CD4-positive, alpha-beta T cell (primary cell): Measurements from ENCODE around the gene SYAP1. TPM values are rescaled to one million over a fixed set of nuclear protein-coding genes. Genes with fewer than 3 reads are reported as not detected.

ENCODE experiments used
- ATAC-seq: fragments of 200-7000 bp; cut with Tn5 transposase; one replicate; pipeline ENCODE4 v1.10.0; 2022; ENCODE audit warnings: mild to moderate bottlenecking; ENCODE audit not compliant: poor library complexity
- CTCF ChIA-PET: fragments of 350-600 bp; sonication (Branson Sonifier 250); formaldehyde crosslinking; loops from one replicate; lab custom pipeline; 2021; ENCODE audit warnings: antibody characterized with exemption, inconsistent platforms; lab: Charles Lee
- POLR2A ChIA-PET: fragments of 350-600 bp; sonication (Branson Sonifier 250); formaldehyde crosslinking; loops from one replicate; lab custom pipeline; 2021; ENCODE audit warnings: antibody characterized with exemption, inconsistent platforms; lab: Charles Lee
- DNase-seq, 14 experiments: peaks; one replicate each; pipeline ENCODE4 v3.0.0-alpha.2; 2013 to 2020; ENCODE audit warnings: mixed read lengths in 2 of 14
- H3K27ac ChIP-seq, 2 donors: one replicate each; pipeline versions ENCODE4 v1.5.1 to v1.7.0; 2013; ENCODE audit warnings: low read length in 2 of 2, low read depth in 1 of 2, mild to moderate bottlenecking in 1 of 2
- H3K27me3 ChIP-seq, 2 experiments: 1 replicate in 1 of 2; 2 replicates in 1 of 2; pipeline versions ENCODE4 v1.6.1 to v1.7.0; 2013; ENCODE audit warnings: low read length in 2 of 2, control low read depth in 1 of 2, mild to moderate bottlenecking in 1 of 2, moderate library complexity in 1 of 2; ENCODE audit not compliant: insufficient read depth in 2 of 2, control insufficient read depth in 1 of 2
- H3K36me3 ChIP-seq: one replicate; pipeline ENCODE4 v1.6.1; 2013; ENCODE audit warnings: low read length, control low read depth; ENCODE audit not compliant: insufficient read depth
- H3K4me1 ChIP-seq: one replicate; pipeline ENCODE4 v1.6.1; 2013; ENCODE audit warnings: low read length, control low read depth; ENCODE audit not compliant: insufficient read depth
- H3K4me3 ChIP-seq: one replicate; pipeline ENCODE4 v1.5.1; 2013; ENCODE audit warnings: mild to moderate bottlenecking, low read length, moderate library complexity
- H3K9me3 ChIP-seq, 2 experiments: 1 replicate in 1 of 2; 2 replicates in 1 of 2; pipeline versions ENCODE4 v1.6.1 to v1.7.0; 2013; ENCODE audit warnings: low read length in 2 of 2, mild to moderate bottlenecking in 2 of 2, control low read depth in 1 of 2, moderate library complexity in 1 of 2; ENCODE audit not compliant: control insufficient read depth in 1 of 2, insufficient read depth in 1 of 2
- H3K27ac Mint-ChIP-seq: one replicate; pipeline ENCODE4 v1.8.0; 2020; ENCODE audit warnings: mixed read lengths
- H3K27me3 Mint-ChIP-seq: one replicate; pipeline ENCODE4 v1.8.0; 2021; ENCODE audit warnings: mixed read lengths
- H3K36me3 Mint-ChIP-seq: one replicate; pipeline ENCODE4 v1.8.0; 2021; ENCODE audit warnings: low read depth, mixed read lengths
- H3K4me1 Mint-ChIP-seq: one replicate; pipeline ENCODE4 v1.8.0; 2021; ENCODE audit warnings: low read depth, mixed read lengths
- H3K4me3 Mint-ChIP-seq: one replicate; pipeline ENCODE4 v1.8.0; 2020; ENCODE audit warnings: mild to moderate bottlenecking, mixed read lengths
- H3K9me3 Mint-ChIP-seq: one replicate; pipeline ENCODE4 v1.8.0; 2020; ENCODE audit warnings: mixed read lengths
- intact Hi-C, 2 experiments: fragments of 100-400 bp; cut with DNase I in 1 of 2; cut with micrococcal nuclease in 1 of 2; formaldehyde crosslinking; loops; one replicate each; pipeline versions ENCODE4 v1.15.1 to v1.9.0; 2023 to 2025; cut with DNase I, micrococcal nuclease
- total RNA-seq, 174 experiments: library from RNA in 2 of 174; stranded (reverse) in 2 of 174; gene quantifications; one replicate each; pipeline ENCODE4 v1.2.3 and lab custom pipeline; 2021 to 2026
- TF ChIP-seq, protein P1 (sequence below): fragments of 200-600 bp; IDR thresholded peaks from one replicate; pipeline ENCODE4 v1.8.0; 2022; ENCODE audit warnings: antibody characterized with exemption, mild to moderate bottlenecking

Gene SYAP1
- total RNA-seq, 2 experiments from 2014 or later, result 60.2 to 65.2 TPM

GRCh38 chrX:16730450-16730849 is 11.0 kb downstream of the SYAP1 start:
- H3K9me3 Mint-ChIP-seq, result no peaks in the 10 kb centered on the region
- no peaks in the 10 kb centered on the region for H3K27me3 ChIP-seq
- peaks cover 16% of the 10 kb centered on the region for H3K4me1 Mint-ChIP-seq
- H3K36me3 Mint-ChIP-seq, result peaks cover 28% of the 10 kb centered on the region
- DNase-seq, result no peak
- intact Hi-C loops, result no loop called here
- no peak overlapping the region for H3K4me3 Mint-ChIP-seq
- no peak overlapping the region for H3K4me3 ChIP-seq
- peaks cover 3% of the 10 kb centered on the region for H3K36me3 ChIP-seq
- no peak overlapping the region for H3K27ac ChIP-seq
- ATAC-seq, result no peak
- CTCF ChIA-PET, result no interaction called here
- no peaks in the 10 kb centered on the region for H3K9me3 ChIP-seq
- no peak overlapping the region for H3K27ac Mint-ChIP-seq
- TF ChIP-seq, protein P1, sequence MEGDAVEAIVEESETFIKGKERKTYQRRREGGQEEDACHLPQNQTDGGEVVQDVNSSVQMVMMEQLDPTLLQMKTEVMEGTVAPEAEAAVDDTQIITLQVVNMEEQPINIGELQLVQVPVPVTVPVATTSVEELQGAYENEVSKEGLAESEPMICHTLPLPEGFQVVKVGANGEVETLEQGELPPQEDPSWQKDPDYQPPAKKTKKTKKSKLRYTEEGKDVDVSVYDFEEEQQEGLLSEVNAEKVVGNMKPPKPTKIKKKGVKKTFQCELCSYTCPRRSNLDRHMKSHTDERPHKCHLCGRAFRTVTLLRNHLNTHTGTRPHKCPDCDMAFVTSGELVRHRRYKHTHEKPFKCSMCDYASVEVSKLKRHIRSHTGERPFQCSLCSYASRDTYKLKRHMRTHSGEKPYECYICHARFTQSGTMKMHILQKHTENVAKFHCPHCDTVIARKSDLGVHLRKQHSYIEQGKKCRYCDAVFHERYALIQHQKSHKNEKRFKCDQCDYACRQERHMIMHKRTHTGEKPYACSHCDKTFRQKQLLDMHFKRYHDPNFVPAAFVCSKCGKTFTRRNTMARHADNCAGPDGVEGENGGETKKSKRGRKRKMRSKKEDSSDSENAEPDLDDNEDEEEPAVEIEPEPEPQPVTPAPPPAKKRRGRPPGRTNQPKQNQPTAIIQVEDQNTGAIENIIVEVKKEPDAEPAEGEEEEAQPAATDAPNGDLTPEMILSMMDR, result no peak
- H3K4me1 ChIP-seq, result no peaks in the 10 kb centered on the region
- H3K27me3 Mint-ChIP-seq, result no peaks in the 10 kb centered on the region
- POLR2A ChIA-PET, result interaction anchor here (0.8 kb wide), 1 partner anchor 11 kb away, joined by 4 read pairs; the partner anchor contains the start of gene SYAP1

DNA sequence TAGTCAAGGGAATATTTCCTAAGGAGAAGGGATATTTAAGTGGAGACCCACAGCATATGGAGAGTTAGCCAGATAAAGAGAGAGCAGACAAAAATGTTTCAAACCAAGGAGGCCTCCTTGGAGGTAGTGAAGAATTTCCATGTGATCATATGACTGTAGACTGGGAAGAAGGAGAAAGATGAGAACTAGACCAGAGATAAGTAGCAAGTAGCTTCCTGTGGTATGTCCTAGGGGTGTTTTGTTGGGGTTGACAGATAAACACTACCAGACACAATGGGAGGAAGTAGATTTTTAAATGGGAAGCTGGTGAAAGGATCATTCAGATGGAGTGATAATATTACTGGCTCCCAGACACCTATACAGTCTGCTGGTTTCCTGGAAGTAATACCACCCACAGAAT is 13.6 kb downstream of the SYAP1 start:
- ChIA-PET POLR2A (no interaction called here), CTCF (no interaction called here)
- H3K27me3 ChIP-seq, result no peaks in the 10 kb centered on the region
- H3K36me3 ChIP-seq, result peaks cover 19% of the 10 kb centered on the region
- no peak overlapping the region for H3K4me3 Mint-ChIP-seq
- H3K27ac Mint-ChIP-seq, result no peak overlapping the region
- H3K9me3 Mint-ChIP-seq, result no peaks in the 10 kb centered on the region
- H3K27me3 Mint-ChIP-seq, result no peaks in the 10 kb centered on the region
- no peak overlapping the region for H3K27ac ChIP-seq
- DNase-seq, result no peak
- TF ChIP-seq, protein P1, result no peak
- H3K36me3 Mint-ChIP-seq, result peaks cover 39% of the 10 kb centered on the region
- H3K9me3 ChIP-seq, result no peaks in the 10 kb centered on the region
- intact Hi-C loops, result no loop called here
- H3K4me1 Mint-ChIP-seq, result peaks cover 7% of the 10 kb centered on the region
- ATAC-seq, result no peak
- no peaks in the 10 kb centered on the region for H3K4me1 ChIP-seq
- H3K4me3 ChIP-seq, result no peak overlapping the region

DNA sequence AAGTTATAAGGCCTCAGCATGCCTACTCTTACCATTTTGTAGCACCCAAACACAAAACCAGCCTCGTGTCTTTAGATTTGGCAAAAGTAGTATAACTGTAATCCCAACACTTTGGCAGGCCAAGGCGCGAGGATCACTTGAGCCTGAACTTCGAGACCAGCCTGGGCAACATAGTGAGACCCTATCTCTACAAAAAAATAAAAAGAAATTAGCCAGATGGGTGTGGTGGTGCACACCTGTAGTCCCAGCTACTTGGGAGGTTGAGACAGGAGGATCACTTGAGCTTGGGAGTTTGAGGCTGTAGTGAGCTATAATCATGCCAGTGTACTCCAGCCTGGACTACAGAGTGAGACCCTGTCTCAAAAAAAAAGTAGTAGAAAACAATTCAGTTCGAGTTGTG is 17.6 kb downstream of the SYAP1 start:
- H3K4me1 ChIP-seq, result no peaks in the 10 kb centered on the region
- peaks cover 76% of the 10 kb centered on the region for H3K36me3 Mint-ChIP-seq
- DNase-seq (no peak), ATAC-seq (no peak)
- TF ChIP-seq, protein P1, result no peak
- peaks cover 7% of the 10 kb centered on the region for H3K4me1 Mint-ChIP-seq
- POLR2A ChIA-PET, result no interaction called here
- no peak overlapping the region for H3K27ac ChIP-seq
- H3K4me3 Mint-ChIP-seq, result no peak overlapping the region
- intact Hi-C loops, result no loop called here
- CTCF ChIA-PET, result no interaction called here
- H3K36me3 ChIP-seq, result peaks cover 24% of the 10 kb centered on the region
- H3K27me3 ChIP-seq, result no peaks in the 10 kb centered on the region
- H3K4me3 ChIP-seq, result no peak overlapping the region
- no peaks in the 10 kb centered on the region for H3K9me3 ChIP-seq
- H3K27me3 Mint-ChIP-seq, result no peaks in the 10 kb centered on the region
- no peaks in the 10 kb centered on the region for H3K9me3 Mint-ChIP-seq
- H3K27ac Mint-ChIP-seq, result no peak overlapping the region
